HG03139 (cell line): ENCODE measurements around the gene TMEM150C.
"Not testable (repeated sequence)": the region's sequence is repeated elsewhere in the genome, so short reads cannot be mapped to it uniquely, and the experiment has no call there.

Experiments used
- ATAC-seq: cut with Tn5 transposase; IDR thresholded peaks from one replicate; pipeline ENCODE4 v1.9.1; 2021; ENCODE audit not compliant: unreplicated experiment

TMEM150C gene

DNA sequence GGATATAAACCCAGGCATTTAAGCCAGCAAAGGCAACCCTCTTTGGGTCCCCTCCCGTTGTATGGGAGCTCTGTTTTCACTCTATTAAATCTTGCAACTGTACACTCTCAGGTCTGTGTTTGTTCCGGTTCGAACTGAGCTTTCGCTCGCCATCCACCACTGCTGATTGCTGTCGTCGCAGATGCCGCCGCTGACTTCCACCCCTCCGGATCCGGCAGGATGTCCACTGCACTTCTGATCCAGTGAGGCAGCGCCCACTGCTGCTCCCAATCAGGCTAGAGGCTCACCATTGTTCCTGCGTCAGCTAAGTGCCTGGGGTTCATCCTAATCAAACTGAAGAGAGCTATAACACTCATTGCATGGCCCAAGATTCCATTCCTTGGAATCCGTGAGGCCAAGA is 82.2 kb downstream of the TMEM150C start:
- ATAC-seq: no peak

DNA sequence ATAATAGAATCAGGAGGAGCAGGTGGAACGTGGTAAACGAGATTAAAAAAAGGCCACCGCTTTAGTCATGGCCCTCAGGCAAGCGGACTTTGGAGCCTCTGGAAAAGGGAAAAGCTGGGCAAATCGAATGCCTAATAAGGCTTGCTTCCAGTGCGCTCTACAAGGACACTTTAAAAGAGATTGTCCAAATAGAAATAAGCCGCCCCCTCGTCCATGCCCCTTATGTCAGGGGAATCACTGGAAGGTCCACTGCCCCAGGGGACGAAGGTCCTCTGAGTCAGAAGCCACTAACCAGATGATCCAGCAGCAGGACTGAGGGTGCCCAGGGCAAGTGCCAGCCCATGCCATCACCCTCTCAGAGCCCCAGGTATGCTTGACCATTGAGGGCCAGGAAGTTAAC is 84.3 kb downstream of the TMEM150C start:
- ATAC-seq: not testable (repeated sequence)

DNA sequence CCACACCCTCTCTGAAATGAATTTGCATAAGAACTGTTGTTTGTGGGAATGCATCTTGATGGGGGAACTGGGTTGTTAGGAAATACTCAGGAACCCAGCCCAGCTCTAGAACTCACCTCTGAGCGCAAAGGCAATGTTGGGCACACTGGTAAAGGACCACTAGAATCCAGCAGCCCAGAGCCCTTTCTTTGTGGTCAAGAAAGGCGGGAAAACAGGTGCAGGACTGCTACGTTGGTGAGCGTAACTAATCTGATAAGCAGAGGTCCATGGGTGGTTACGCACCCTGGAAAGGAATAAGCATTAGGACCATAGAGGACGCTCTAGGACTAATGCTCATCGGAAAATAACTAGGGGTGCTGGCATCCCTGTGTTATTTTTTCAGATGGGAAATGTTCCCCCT is 85.9 kb downstream of the TMEM150C start:
- not testable (repeated sequence) for ATAC-seq

DNA sequence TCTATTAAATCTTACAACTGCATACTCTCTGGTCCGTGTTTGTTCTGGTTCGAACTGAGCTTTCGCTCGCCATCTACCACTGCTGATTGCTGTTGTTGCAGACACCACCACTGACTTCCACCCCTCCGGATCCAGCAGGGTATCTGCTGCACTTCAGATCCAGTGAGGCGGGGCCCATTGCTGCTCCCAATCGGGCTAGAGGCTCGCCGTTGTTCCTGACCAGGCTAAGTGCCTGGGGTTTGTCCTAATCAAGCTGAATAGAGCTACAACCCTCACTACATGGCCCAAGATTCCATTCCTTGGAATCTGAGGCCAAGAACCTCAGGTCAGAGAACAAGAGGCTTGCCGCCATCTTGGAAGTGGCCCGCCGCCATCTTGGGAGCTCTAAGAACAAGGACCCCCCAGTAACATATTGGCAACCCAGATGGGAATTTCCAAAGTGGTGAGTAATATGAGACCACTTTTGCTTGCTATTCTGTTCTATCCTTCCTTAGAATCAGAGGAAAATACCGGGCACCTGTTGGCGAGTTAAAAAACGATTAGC is 88.1 kb downstream of the TMEM150C start:
- ATAC-seq: no peak

DNA sequence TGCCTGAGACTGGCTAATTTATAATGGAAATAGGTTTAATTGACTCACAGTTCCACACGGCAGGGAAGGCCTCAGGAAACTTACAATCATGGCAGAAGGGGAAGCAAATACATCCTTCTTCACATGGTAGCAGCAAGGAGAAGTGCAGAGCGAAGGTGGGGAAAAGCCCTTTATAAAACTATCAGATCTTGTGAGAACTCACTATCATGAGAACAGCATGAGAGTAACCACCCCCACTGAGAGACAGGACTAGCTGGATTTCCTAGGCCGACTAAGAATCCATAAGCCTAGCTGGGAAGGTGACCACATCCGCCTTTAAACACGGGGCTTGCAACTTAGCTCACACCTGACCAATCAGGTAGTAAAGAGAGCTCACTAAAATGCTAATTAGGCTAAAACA is 88.7 kb downstream of the TMEM150C start:
- not testable (repeated sequence) for ATAC-seq

DNA sequence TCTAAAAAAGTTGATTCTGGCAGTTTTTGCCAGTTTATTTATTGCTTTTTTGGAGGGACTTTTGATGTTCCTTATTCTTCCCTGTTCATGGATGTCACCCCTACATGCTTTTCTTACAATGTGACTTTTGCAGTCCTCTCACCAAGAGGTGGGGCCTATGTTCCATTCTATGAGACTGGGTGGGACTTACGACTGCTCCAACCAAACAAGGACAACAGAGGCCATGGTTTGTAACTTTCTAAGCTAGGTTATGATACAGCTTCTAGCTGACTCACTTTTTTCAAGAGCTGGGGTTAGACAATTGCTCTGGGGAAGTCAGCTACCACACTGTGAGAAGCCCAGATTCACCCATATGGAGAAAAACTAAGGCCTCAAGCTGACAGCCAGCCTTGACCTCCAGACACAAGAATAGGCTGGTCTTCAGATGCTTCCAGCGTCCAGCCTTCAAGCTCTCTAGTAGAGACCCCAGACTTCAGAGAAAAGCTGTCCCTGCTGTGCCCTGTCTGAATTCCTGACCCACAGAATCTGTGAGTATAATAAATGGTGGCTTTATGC is 91.9 kb downstream of the TMEM150C start:
- ATAC-seq: no peak

DNA sequence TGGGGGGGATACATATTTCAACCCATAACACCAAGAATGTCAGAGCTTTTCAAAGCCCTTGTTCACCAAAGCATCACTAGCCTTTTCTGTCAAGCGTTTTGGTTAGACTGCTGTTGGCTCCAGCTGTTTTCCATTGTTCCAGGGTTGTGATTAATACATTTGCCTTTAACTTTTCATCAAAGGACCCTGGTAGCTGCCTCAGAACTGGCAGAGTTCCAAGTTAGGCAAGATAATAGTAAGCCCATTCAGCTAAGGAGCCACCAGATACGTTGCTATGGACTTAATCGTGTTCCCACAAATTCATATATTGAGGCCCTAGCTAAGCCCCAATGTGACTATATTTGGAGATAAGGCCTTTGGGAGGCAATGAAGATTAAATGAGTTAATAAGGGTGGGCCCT is 94.3 kb downstream of the TMEM150C start:
- no peak for ATAC-seq

DNA sequence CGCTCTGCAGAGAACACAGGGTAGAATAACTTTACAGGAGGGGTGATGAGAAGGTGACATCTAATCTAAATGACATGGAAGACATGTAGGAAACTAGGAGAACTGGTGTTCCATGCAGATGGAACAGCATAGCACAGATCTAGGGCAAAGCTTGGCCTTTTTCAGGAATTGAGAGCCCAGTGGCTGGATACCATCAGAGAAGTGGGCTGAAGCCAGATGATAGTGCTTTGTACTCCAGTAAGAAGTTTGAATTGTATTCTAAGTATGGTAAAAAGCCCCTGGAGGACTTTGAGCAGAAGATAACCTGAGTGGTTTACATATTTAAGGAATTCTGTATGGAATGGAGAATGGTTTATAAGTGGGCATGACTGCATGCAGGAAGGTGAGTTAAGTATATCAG is 98.6 kb downstream of the TMEM150C start:
- no peak for ATAC-seq

DNA sequence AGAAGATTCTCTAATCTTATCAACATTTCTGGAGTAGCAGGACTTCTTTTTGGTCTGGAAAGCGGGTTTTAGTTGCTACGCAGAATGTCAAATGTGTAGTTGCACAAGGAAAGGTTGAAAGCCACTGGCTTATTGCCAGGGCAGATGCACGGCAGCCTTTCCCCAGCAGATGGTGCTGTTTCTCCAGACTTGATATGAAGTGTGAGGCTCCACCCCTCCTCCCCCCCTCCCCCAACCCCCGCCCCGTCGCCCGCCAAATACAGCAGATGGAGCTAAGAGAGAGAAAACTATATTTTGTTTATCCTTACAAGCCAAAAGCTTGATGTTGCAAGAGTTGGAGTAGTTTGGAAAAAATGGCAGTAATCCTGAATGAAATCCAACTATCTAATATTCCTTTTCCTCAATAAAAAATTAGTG is 99.4 kb downstream of the TMEM150C start:
- peak; percentile 80 for ATAC-seq

DNA sequence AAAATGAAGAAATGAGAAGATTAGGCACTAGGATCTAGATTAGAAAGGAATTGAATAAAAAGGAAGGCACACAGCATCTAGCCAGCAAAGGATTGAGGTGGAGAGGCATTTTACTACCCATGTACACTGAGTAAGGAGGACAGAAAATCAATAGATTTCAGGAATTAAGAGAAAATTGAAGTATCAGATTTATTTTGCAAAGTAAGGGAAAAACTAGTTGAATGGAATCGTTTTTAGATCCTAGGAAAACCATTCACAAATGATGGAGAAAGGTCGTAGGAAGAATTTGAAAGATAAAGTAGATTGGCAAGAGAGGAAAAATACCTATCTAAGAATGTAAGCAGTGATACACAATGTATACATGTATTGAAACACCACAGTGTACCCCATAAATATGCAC is 100.1 kb downstream of the TMEM150C start:
- ATAC-seq: no peak

DNA sequence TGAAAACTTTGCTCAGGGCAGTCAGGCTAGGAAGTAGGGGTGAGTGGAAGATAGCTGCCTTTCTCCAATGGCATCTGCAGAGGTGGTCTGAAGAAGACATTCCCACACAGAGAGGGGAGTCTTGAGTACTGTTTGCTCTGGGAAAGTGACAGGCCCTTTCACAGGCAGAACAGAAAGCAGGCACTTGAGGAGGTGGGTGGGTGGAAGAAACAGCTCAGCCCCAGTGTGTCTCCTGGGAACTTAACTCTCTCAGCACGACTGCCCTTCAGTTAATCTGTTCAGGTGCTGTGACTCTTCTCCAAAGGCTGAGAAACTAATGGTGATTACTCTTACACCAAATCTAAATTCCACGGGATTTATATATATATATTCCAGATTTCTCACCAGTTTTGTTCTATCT is 103.1 kb downstream of the TMEM150C start:
- no peak for ATAC-seq

DNA sequence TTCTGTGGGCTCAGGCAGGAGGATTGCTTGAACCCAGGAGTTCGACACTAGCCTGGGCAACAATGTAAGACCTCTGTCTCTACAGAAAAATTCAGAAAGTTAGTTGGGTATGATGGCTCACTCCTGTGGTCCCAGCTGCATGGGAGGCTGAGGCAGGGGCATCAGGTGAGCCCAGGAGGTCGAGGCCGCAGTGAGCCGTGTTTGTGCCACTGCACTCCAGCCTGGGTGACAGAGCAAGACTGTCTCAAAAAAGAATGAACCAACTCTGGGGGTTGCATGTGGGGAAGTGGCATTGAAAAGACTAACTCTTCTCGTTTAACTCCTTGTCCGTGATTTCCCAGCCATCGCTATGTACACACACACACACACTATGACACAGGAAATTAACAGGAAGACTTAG is 104.5 kb downstream of the TMEM150C start:
- no peak for ATAC-seq

DNA sequence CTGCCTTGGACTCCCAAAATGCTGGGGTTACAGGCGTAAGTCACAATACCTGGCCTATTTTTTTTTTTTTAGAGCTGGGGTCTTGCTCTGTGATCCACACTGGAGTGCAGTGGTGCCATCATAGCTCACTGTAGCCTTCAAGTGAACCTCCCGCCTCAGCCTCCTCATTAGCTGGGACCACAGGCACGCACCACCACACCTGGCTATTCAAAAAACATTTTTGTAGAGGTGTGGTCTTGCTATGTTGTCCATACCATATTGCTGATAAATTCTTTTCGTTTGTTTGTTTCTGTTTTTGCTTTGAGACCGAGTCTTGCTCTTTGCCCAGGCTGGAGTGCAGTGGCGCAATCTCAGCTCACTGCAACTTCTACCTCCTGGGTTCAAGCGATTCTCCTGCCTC is 109.8 kb downstream of the TMEM150C start:
- ATAC-seq: no peak

DNA sequence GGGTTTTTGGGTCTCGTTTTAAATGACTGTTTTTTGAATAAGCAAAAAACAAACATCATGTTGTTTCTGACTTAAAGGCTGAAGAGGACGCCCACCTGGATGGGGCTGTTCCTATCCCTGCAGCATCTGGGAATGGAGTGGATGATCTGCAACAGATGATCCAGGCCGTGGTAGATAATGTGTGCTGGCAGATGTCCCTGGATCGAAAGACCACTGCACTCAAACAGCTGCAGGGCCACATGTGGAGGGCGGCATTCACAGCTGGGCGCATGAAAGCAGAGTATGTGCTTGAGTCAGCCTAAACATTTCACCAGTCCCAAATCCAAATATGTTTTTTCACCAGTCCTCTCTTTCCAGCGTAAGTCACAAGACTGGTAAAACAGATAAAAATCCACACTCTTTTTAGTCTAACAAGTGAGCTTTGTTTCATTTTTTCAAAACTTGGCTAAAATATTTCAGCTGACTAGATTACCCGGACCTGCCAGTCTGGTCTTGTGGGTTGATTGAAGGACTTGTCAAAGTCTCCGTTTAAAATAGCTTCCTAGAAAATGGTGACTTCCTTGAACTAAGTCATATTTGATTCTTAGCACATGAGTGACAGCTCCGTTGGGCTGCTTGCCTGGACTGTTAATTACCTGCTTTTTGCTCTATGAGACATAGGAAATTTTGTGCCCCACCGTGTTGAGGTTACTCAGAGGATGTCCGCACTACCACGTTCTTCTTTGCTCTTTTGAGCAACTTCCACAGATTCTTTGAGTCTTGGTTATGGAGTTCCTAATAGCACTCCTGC is 110.6 kb downstream of the TMEM150C start:
- ATAC-seq: no peak

DNA sequence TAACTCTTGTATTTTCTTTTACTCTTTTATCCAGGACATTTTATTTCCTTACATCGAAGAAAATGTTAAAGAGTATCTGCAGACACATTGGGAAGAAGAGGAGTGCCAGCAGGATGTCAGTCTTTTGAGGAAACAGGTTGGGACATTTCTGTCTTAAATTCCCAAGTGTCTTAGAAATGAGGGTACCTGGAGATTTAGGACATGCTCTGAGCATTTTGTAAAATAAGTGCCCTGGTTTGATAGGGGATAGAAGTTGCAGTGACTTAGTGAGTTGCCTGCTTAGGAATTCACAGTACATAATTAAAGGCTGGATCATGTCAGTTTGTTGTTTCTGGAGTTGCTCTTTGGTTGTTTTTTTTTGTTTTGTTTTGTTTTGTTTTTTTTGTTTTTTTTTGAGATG is 113.9 kb downstream of the TMEM150C start:
- no peak for ATAC-seq

DNA sequence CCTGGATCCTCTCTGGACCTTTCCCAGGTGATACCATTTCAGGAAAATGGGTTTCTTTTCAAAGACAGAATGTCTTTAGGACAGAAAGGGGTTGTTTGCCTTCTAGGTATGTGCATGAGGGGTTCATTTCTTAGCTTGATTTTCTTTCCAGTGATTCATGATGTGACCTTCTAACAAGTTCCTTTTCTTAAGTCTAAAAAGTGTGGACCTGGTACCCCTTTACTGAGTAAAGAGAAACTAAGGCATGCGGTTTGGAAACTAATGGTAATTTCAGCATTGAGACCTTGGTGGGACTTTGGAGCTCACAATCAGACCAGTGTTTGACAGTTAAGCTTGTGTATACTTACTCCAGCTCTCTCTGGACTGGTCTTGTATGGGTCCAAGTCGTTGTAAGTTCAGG is 122.7 kb downstream of the TMEM150C start:
- ATAC-seq: no peak

DNA sequence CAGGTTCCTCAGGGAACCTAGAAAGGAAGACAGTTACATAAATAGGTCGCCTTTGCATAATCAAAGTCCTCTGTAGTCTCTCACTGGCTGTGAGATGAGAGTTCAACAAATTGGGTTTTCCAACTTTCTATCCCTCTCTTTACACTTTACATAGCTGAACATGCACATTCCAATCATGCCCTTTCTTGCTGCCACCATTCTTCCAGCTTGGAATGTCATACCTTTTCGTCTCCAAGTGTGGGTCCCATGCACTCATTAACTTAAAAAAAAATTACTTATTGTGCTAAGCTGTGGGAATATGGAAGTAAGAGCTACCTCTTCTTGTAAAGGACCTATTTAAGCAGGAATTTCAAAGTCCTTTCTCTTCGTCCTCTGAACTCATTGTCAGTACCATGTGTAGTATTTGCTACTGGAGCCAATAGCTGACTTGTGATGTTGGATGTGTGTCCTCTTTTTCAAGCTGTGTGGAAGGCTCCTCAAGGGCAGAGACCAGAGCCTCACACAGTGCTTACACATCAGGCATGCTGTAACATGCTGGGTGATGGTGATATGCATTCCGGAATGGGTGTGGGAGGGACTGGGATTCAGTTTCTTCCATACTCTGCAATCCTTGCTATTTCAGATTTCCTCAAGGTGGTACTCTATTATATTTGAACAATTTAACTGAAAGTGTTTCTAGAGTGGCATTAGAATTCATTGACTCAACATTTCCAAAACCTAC is 124.3 kb downstream of the TMEM150C start:
- no peak for ATAC-seq

DNA sequence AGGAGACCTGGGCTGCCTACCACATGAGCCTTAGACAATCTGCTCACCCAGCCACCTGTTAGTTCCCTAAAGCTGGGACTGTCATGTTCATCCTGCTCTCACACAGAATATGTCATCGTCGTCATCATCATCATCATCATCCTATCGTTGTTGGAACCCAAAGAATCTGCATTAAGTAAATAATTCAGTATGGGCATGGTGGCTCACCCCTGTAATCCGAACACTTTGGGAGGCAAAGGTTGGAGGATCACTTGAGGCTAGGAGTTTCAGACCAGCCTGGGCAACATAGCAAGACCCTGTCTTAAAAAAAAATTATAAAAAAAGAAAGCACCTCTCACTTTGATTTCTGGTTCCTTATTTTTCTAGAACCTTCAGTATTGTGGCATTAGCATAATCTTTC is 125.0 kb downstream of the TMEM150C start:
- ATAC-seq: no peak

DNA sequence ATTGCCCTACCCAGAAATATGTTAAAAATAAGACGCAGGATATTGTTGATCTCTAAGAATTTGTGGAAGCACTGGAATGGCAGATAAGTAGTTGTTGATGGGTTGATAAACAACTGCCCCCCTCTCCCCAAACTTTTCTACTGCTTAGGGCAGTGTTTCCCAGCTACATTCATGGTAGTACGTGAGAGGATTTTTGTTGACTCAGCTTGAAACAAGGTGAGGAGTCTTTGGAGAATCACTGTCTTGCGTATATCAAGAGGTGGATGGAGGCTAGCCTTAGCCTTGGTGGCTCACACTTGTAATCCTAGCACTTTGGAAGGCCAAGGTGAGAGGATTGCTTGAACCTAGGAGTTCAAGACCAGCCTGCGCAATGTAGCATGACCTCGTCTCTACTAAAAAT is 125.7 kb downstream of the TMEM150C start:
- no peak for ATAC-seq

DNA sequence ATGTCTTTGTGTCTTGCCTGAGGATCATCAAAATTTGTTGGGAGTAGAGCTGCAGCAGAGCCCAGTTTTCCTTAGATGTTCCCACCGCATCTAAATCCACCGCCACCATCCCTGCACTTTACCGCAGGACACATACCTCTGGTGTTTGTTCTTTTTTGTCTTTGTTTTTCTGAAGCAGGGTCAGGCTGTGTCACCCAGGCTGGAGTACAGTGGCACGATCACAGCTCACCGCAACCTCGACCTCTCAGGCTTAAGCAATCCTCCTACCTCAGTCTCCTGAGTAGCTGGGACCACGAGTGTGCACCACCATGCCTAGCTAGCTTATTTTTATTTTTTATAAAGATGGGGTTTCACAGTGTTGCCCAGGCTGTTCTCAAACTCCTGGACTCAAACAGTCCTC is 126.8 kb downstream of the TMEM150C start:
- ATAC-seq: no peak

DNA sequence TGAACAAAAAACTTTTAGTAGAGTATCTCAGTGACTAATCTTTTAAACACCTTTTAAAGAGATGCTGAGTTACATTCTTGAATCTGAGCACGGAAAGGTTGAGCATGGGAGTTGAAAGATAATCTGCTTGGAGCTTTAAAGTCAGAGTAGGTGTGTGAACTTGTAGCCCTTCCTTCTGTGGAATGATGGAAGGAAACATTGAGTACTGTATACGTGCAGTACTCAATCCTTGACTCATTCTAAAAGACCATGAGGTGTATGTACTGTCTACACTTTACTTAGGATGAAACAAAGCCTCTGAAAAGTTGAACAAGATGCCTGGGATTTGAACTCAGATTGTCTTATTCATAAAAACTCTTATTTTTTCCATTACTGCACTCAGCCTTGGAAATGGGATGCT is 128.0 kb downstream of the TMEM150C start:
- no peak for ATAC-seq
